Cardiac fibroblast (primary cell): ENCODE measurements around the gene HIVEP1.

Source experiments
- DNase-seq, 2 donors: peaks; one replicate each; pipeline versions ENCODE4 v3.0.0 to v3.0.0-alpha.2; 2010; ENCODE audit warnings: low read depth in 2 of 2
- H3K4me3 ChIP-seq, 2 donors: replicated peaks in 1 of 2; 1 replicate in 1 of 2; 2 replicates in 1 of 2; pipeline ENCODE4 v1.5.1; 2011; ENCODE audit warnings: low read depth in 2 of 2, low read length in 2 of 2, mild to moderate bottlenecking in 2 of 2, moderate library complexity in 1 of 2
- CTCF ChIP-seq: IDR thresholded peaks from one replicate; pipeline ENCODE4 v1.5.1; 2011; ENCODE audit warnings: low read depth, mild to moderate bottlenecking, low read length, inconsistent platforms

The HIVEP1 gene

GRCh38 chr6:12084681-12085080 lies 72.6 kb downstream of the HIVEP1 start:
- no peak overlapping the region for H3K4me3 ChIP-seq
- no peak for TF ChIP-seq CTCF
- no peak for DNase-seq

- no peak overlapping the region for H3K4me3 ChIP-seq
- DNase-seq = no peak
- TF ChIP-seq CTCF = no peak
These were observed 76.4 kb downstream of the HIVEP1 start for GRCh38 chr6:12088531-12088930.

GRCh38 chr6:12090714-12091113 lies 78.6 kb downstream of the HIVEP1 start:
- H3K4me3 ChIP-seq = no peak overlapping the region
- DNase-seq = peak in 1 of 2 donors; percentile 37
- TF ChIP-seq CTCF = no peak

- no peak overlapping the region for H3K4me3 ChIP-seq
- DNase-seq = no peak
- no peak for TF ChIP-seq CTCF
These were observed 80.7 kb downstream of the HIVEP1 start for GRCh38 chr6:12092762-12093161.

GRCh38 chr6:12094689-12095088 lies 82.6 kb downstream of the HIVEP1 start:
- TF ChIP-seq CTCF = no peak
- no peak overlapping the region for H3K4me3 ChIP-seq
- no peak for DNase-seq

- no peak for DNase-seq
- H3K4me3 ChIP-seq = no peak overlapping the region
- TF ChIP-seq CTCF = no peak
These were observed 84.2 kb downstream of the HIVEP1 start for GRCh38 chr6:12096342-12096741.

- DNase-seq = peak in 1 of 2 donors; percentile 48
- TF ChIP-seq CTCF = no peak
These were observed 85.7 kb downstream of the HIVEP1 start for GRCh38 chr6:12097791-12098190.

More at GRCh38 chr6:12097791-12098190, 85.7 kb downstream of the HIVEP1 start:
- no peak overlapping the region for H3K4me3 ChIP-seq
